IMR-90 (cell line): Measurements from ENCODE around the gene LRP1B. TPM values are rescaled to one million over a fixed set of nuclear protein-coding genes. Genes with fewer than 3 reads are reported as not detected.

Experiments
- ATAC-seq: fragments of 200-7000 bp; cut with Tn5 transposase; 2 replicates; pipeline ENCODE4 v1.9.1; 2020; ENCODE audit warnings: low read depth, mild to moderate bottlenecking, moderate library complexity
- BruUV-seq: library from RNA; stranded (reverse); fragments of 400-500 nt; replicated peaks from 2 replicates; lab custom pipeline; 2021; lab: Mats Ljungman, UMichigan
- CTCF ChIA-PET: fragments of 300-600 bp; formaldehyde crosslinking; extraction: SDS; loops from one replicate; lab custom pipeline; 2021; ENCODE audit warnings: antibody characterized with exemption; lab: Yijun Ruan, JAX
- POLR2A ChIA-PET: fragments of 300-600 bp; sonication (Branson Sonifier 250); formaldehyde crosslinking; loops from one replicate; lab custom pipeline; 2022; ENCODE audit warnings: antibody characterized with exemption; ENCODE audit not compliant: unreplicated experiment; lab: Charles Lee
- DNase-seq: peaks from one replicate; pipeline ENCODE4 v3.0.0; 2013
- H2AFZ ChIP-seq: replicated peaks from 2 replicates; pipeline ENCODE3; 2013; ENCODE audit warnings: low read length, mild to moderate bottlenecking; ENCODE audit not compliant: poor library complexity
- H2AK5ac ChIP-seq: 2 replicates; pipeline ENCODE4 v1.6.1; 2013; ENCODE audit warnings: low read depth, low read length, inconsistent platforms
- H2AK9ac ChIP-seq: replicated peaks from 2 replicates; pipeline ENCODE3; 2013; ENCODE audit warnings: mild to moderate bottlenecking, low read depth, low read length, moderate library complexity; ENCODE audit not compliant: poor library complexity
- H2BK120ac ChIP-seq: 2 replicates; pipeline ENCODE4 v1.6.1; 2013; ENCODE audit warnings: low read depth, low read length, inconsistent platforms
- H2BK15ac ChIP-seq: 3 replicates; pipeline ENCODE4 v1.6.1; 2013; ENCODE audit warnings: low read depth, low read length, inconsistent platforms
- H2BK20ac ChIP-seq: 2 replicates; pipeline ENCODE4 v1.6.1; 2013; ENCODE audit warnings: low read depth, mild to moderate bottlenecking, inconsistent platforms, low read length, moderate library complexity
- H2BK5ac ChIP-seq: 2 replicates; pipeline ENCODE4 v1.6.1; 2013; ENCODE audit warnings: mild to moderate bottlenecking, low read depth, low read length, inconsistent platforms; ENCODE audit not compliant: poor library complexity, severe bottlenecking
- H3K14ac ChIP-seq: replicated peaks from 2 replicates; pipeline ENCODE4 v1.6.1; 2013; ENCODE audit warnings: low read depth, low read length, inconsistent platforms
- H3K18ac ChIP-seq: 2 replicates; pipeline ENCODE4 v1.6.1; 2013; ENCODE audit warnings: low read depth, low read length, control low read depth
- H3K23ac ChIP-seq: 2 replicates; pipeline ENCODE4 v1.6.1; 2013; ENCODE audit warnings: low read depth, low read length, inconsistent platforms
- H3K27ac ChIP-seq: 2 replicates; pipeline ENCODE4 v1.5.1; 2013; ENCODE audit warnings: mild to moderate bottlenecking, control low read depth, low read length; ENCODE audit not compliant: insufficient read depth
- H3K27me3 ChIP-seq: 2 replicates; pipeline ENCODE4 v1.6.1; 2013; ENCODE audit warnings: low read length; ENCODE audit not compliant: control insufficient read depth, insufficient read depth
- H3K36me3 ChIP-seq: 2 replicates; pipeline ENCODE4 v1.6.1; 2013; ENCODE audit warnings: low read length, mixed read lengths; ENCODE audit not compliant: control insufficient read depth, insufficient read depth
- H3K4ac ChIP-seq: 2 replicates; pipeline ENCODE4 v1.6.1; 2013; ENCODE audit warnings: low read depth, low read length, inconsistent platforms
- H3K4me1 ChIP-seq: 2 replicates; pipeline ENCODE4 v1.6.1; 2013; ENCODE audit warnings: low read length, mixed read lengths; ENCODE audit not compliant: control insufficient read depth, insufficient read depth
- H3K4me2 ChIP-seq: 2 replicates; pipeline ENCODE4 v1.6.1; 2013; ENCODE audit warnings: low read depth, mild to moderate bottlenecking, control low read depth, low read length, moderate library complexity
- H3K4me3 ChIP-seq: 2 replicates; pipeline ENCODE4 v1.5.1; 2013; ENCODE audit warnings: low read depth, mild to moderate bottlenecking, control low read depth, low read length, moderate library complexity; ENCODE audit not compliant: insufficient read depth
- H3K56ac ChIP-seq: 2 replicates; pipeline ENCODE4 v1.6.1; 2013; ENCODE audit warnings: low read length, inconsistent platforms; ENCODE audit not compliant: insufficient read depth; ENCODE audit errors: extremely low read depth
- H3K79me1 ChIP-seq, 2 experiments: 2 replicates each; pipeline ENCODE4 v1.6.1; 2013; ENCODE audit warnings: low read length in 2 of 2, inconsistent platforms in 1 of 2, low read depth in 1 of 2
- H3K9ac ChIP-seq: 2 replicates; pipeline ENCODE4 v1.6.1; 2013; ENCODE audit warnings: low read depth, low read length, control low read depth
- H3K9me1 ChIP-seq: 2 replicates; pipeline ENCODE4 v1.6.1; 2013; ENCODE audit warnings: low read length, inconsistent platforms; ENCODE audit not compliant: insufficient read depth
- H3K9me3 ChIP-seq: 2 replicates; pipeline ENCODE4 v1.6.1; 2013; ENCODE audit warnings: low read length; ENCODE audit not compliant: control insufficient read depth, insufficient read depth
- H4K20me1 ChIP-seq: 2 replicates; pipeline ENCODE4 v1.6.1; 2013; ENCODE audit warnings: low read length, inconsistent platforms; ENCODE audit not compliant: insufficient read depth
- H4K5ac ChIP-seq: 2 replicates; pipeline ENCODE4 v1.6.1; 2013; ENCODE audit warnings: mild to moderate bottlenecking, low read depth, low read length, control low read depth
- H4K8ac ChIP-seq, 2 experiments: 2 replicates each; pipeline ENCODE4 v1.6.1; 2013; ENCODE audit warnings: low read depth in 2 of 2, low read length in 2 of 2, control low read depth in 1 of 2, inconsistent platforms in 1 of 2
- H4K91ac ChIP-seq: 2 replicates; pipeline ENCODE4 v1.6.1; 2013; ENCODE audit warnings: low read depth, low read length, inconsistent platforms; ENCODE audit not compliant: insufficient read depth
- BHLHE40 ChIP-seq: fragments of 150-350 bp; IDR thresholded peaks from 2 replicates; pipeline ENCODE4 v1.6.1; 2016; ENCODE audit warnings: mild to moderate bottlenecking, low read depth, low read length
- CEBPB ChIP-seq: IDR thresholded peaks from 2 replicates; pipeline ENCODE4 v1.6.1; 2012; ENCODE audit warnings: low read depth, low read length, improper control_type of control experiment
- CHD1 ChIP-seq: IDR thresholded peaks from 2 replicates; pipeline ENCODE4 v1.6.1; 2012; ENCODE audit warnings: low read depth, low read length, improper control_type of control experiment
- CTCF ChIP-seq: conservative IDR thresholded peaks from 2 replicates; pipeline ENCODE4 v1.5.1; 2012; ENCODE audit warnings: mild to moderate bottlenecking, low read depth, low read length, improper control_type of control experiment
- ELK1 ChIP-seq: fragments of 150-350 bp; IDR thresholded peaks from 2 replicates; pipeline ENCODE4 v1.6.1; 2016; ENCODE audit warnings: low read depth, mild to moderate bottlenecking, low read length, moderate library complexity, borderline replicate concordance
- FOS ChIP-seq: fragments of 150-350 bp; IDR thresholded peaks from 2 replicates; pipeline ENCODE4 v1.6.1; 2016; ENCODE audit warnings: low read depth, low read length
- MAFK ChIP-seq: IDR thresholded peaks from 2 replicates; pipeline ENCODE4 v1.6.1; 2012; ENCODE audit warnings: low read depth, low read length, improper control_type of control experiment
- MAZ ChIP-seq: IDR thresholded peaks from 2 replicates; pipeline ENCODE4 v1.6.1; 2012; ENCODE audit warnings: low read depth, mild to moderate bottlenecking, low read length, improper control_type of control experiment, moderate library complexity, borderline replicate concordance
- MXI1 ChIP-seq: IDR thresholded peaks from 2 replicates; pipeline ENCODE4 v1.6.1; 2012; ENCODE audit warnings: low read depth, mild to moderate bottlenecking, low read length, moderate library complexity, borderline replicate concordance
- NFE2L2 ChIP-seq: fragments of 150-350 bp; IDR thresholded peaks from 2 replicates; pipeline ENCODE4 v1.6.1; 2016; ENCODE audit warnings: low read depth, mild to moderate bottlenecking, low read length
- POLR2A ChIP-seq: IDR thresholded peaks from 2 replicates; pipeline ENCODE4 v1.6.1; 2012; ENCODE audit warnings: mild to moderate bottlenecking, low read depth, low read length
- RAD21 ChIP-seq: IDR thresholded peaks from 2 replicates; pipeline ENCODE4 v1.6.1; 2012; ENCODE audit warnings: low read length, improper control_type of control experiment
- RCOR1 ChIP-seq: IDR thresholded peaks from 2 replicates; pipeline ENCODE4 v1.6.1; 2012; ENCODE audit warnings: mild to moderate bottlenecking, low read length, improper control_type of control experiment; ENCODE audit not compliant: insufficient replicate concordance
- RFX5 ChIP-seq: IDR thresholded peaks from 2 replicates; pipeline ENCODE4 v1.8.0; 2012; ENCODE audit warnings: low read depth, mild to moderate bottlenecking, low read length, moderate library complexity
- SMC3 ChIP-seq: fragments of 150-350 bp; IDR thresholded peaks from 2 replicates; pipeline ENCODE4 v1.6.1; 2016; ENCODE audit warnings: low read depth, mild to moderate bottlenecking, antibody characterized with exemption, low read length, moderate library complexity
- USF2 ChIP-seq: fragments of 150-350 bp; IDR thresholded peaks from 2 replicates; pipeline ENCODE4 v1.6.1; 2017; ENCODE audit warnings: mild to moderate bottlenecking, antibody characterized with exemption, low read length, low read depth
- WGBS, 2 experiments: methylation state at CpG; one replicate each; pipeline versions ENCODE4 v1.1.5 to v1.1.7; 2013; ENCODE audit warnings: missing lambda C conversion rate in 2 of 2; ENCODE audit not compliant: insufficient read length in 1 of 2; ENCODE audit errors: extremely low coverage in 2 of 2; 5-methylcytosine and 5-hydroxymethylcytosine counted together
- dilution Hi-C: fragments of 300-500 bp; cut with HindIII; formaldehyde crosslinking; loops from one replicate; pipeline ENCODE4 v1.14.3; 2018; ENCODE audit warnings: low sequenced_read_pairs; ENCODE audit not compliant: unreplicated experiment
- in situ Hi-C: fragments of 300-500 bp; cut with MboI; formaldehyde crosslinking; loops from 3 replicates; pipeline ENCODE4 v1.14.3; 2019; ENCODE audit warnings: low sequenced_read_pairs, inconsistent platforms, mixed read lengths
- intact Hi-C: fragments of 100-400 bp; cut with micrococcal nuclease; formaldehyde crosslinking; loops from 2 replicates; pipeline ENCODE4 v1.10.0; 2022
- polyA plus RNA-seq, 3 experiments: library from polyadenylated mRNA; depleted of rRNA; stranded (reverse); fragments of >200 nt; gene quantifications; 2 replicates each; pipeline ENCODE4 v1.2.3, GENCODE V29; 2012; ENCODE audit warnings: low replicate concordance in 1 of 3
- total RNA-seq: library from RNA; depleted of rRNA; stranded (reverse); fragments of >200 nt; gene quantifications from 2 replicates; pipeline ENCODE4 v1.2.3, GENCODE V29; 2012

LRP1B gene
- total and polyA plus RNA-seq, 2 of the 4 experiments (the other 2 are of a cell fraction) = under 0.01 to 0.02 TPM

GRCh38 chr2:142075826-142076225 is 55.0 kb downstream of the LRP1B start:
- Histone ChIP-seq H2AFZ (no peak overlapping the region), H2BK15ac (no peak overlapping the region), H2AK9ac (no peak overlapping the region), H2BK120ac (no peak overlapping the region), H3K36me3 (no peaks in the 10 kb centered on the region), H2BK5ac (no peak overlapping the region), H3K79me1 (no peaks in the 10 kb centered on the region), H3K27ac (no peak overlapping the region), H4K91ac (no peak overlapping the region), H3K4me1 (no peaks in the 10 kb centered on the region), H3K9me3 (no peaks in the 10 kb centered on the region), H3K4ac (no peak overlapping the region), H3K18ac (no peak overlapping the region), H2AK5ac (no peak overlapping the region), H4K20me1 (no peaks in the 10 kb centered on the region), H4K5ac (no peak overlapping the region), H3K56ac (no peak overlapping the region), H3K9me1 (no peaks in the 10 kb centered on the region), H3K27me3 (no peaks in the 10 kb centered on the region), H3K9ac (no peak overlapping the region), H3K4me3 (no peak overlapping the region), H3K4me2 (no peak overlapping the region), H3K23ac (no peak overlapping the region), H4K8ac (no peak overlapping the region), H3K14ac (no peak overlapping the region), H2BK20ac (no peak overlapping the region)
- in situ Hi-C loops (no loop called here), intact Hi-C loops (no loop called here), dilution Hi-C loops (no loop called here)
- ATAC-seq (no peak), DNase-seq (no peak)
- BruUV-seq = no TSS peak
- POLR2A ChIA-PET = no interaction called here
- CTCF ChIA-PET = no interaction called here
- no CpG with 5 or more reads among the region's 2 CpGs for WGBS, 2 experiments
- TF ChIP-seq POLR2A (no peak), RAD21 (no peak), BHLHE40 (no peak), CEBPB (no peak), USF2 (no peak), MAFK (no peak), NFE2L2 (no peak), RFX5 (no peak), MXI1 (no peak), FOS (no peak), MAZ (no peak), CHD1 (no peak), RCOR1 (no peak), ELK1 (no peak), SMC3 (no peak), CTCF (no peak)
